Measurements from ENCODE around the gene ANKRD11.

ANKRD11 gene

DNA sequence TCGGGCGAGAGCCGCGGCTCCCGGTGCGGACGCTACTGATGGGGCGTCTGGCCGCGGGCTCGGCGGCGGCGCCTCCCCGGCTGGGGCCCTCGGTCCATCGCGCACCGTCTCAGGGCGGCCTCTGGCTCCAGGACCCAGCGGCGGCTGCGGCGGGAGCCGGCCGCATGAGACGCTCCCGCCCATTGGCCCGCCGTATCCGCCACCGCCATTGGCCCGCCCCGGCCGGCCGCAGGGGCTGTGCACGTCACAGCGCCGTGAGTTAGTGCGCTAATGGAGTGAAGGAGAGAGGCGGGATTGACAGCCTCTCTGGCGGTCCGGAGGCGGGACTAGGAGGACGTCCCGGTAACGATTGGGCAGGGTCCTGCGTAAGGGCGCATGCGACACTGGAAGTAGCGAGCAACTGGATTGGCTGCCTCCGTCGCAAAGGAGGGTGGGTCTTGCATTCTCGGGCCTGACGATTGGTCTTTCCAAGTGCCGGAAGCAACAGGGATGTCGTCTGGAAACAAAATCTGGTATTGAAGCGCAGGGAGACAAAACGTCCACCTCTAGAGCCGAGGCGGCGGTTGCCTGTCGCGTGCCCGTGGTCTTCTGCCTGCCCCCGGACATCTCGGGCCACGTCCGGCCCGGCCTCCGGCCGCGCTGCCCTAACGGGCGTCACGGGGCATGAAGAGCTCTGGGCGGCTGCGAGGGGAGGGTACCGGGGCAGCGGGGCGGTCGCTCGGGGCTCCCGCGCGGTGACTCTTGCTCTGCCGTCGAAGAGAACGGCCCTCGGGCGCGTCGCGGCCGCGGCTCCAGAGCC is at the start of gene ANKRD11:
Gene ANKRD11 (minus strand): TSS at position 123 of the 799 bp plus-strand sequence. CDS start 173,542 bp downstream, outside the sequence.
- peak within 1 kb of the TSS; percentile 83 for H3K27ac ChIP-seq (ENCODE audit: low read depth, low read length)
- peaks cover 45% of the 10 kb centered on the region for H3K79me2 ChIP-seq (ENCODE audit: insufficient read depth, low read length)
- H3K9me3 ChIP-seq (ENCODE audit: insufficient read depth, low read length), result no peaks in the 10 kb centered on the region
- H2AFZ ChIP-seq (ENCODE audit: low read depth, low read length, severe bottlenecking), result peak within 1 kb of the TSS; percentile 15
- H3K4me3 ChIP-seq (ENCODE audit: insufficient read depth, low read length, poor library complexity, severe bottlenecking), result peak within 1 kb of the TSS; percentile 79
- peak within 1 kb of the TSS; percentile 97 for H3K4me2 ChIP-seq (ENCODE audit: low read depth, low read length, poor library complexity, severe bottlenecking)
- H3F3A ChIP-seq (ENCODE audit: insufficient read depth), result peaks cover 25% of the 10 kb centered on the region
- peaks cover 3% of the 10 kb centered on the region; the same call in 1 of the 2 replicates for H3K36me3 ChIP-seq (ENCODE audit: low read length)
- peaks cover 22% of the 10 kb centered on the region for H4K20me1 ChIP-seq (ENCODE audit: low read depth, low read length)
- H3K9ac ChIP-seq (ENCODE audit: low read length), result peak within 1 kb of the TSS; percentile 75
- TF ChIP-seq EZH2phosphoT487 (conservative IDR thresholded peaks at IDR 0.05; ENCODE audit: low read length), result no peak
- TF ChIP-seq, protein P1, sequence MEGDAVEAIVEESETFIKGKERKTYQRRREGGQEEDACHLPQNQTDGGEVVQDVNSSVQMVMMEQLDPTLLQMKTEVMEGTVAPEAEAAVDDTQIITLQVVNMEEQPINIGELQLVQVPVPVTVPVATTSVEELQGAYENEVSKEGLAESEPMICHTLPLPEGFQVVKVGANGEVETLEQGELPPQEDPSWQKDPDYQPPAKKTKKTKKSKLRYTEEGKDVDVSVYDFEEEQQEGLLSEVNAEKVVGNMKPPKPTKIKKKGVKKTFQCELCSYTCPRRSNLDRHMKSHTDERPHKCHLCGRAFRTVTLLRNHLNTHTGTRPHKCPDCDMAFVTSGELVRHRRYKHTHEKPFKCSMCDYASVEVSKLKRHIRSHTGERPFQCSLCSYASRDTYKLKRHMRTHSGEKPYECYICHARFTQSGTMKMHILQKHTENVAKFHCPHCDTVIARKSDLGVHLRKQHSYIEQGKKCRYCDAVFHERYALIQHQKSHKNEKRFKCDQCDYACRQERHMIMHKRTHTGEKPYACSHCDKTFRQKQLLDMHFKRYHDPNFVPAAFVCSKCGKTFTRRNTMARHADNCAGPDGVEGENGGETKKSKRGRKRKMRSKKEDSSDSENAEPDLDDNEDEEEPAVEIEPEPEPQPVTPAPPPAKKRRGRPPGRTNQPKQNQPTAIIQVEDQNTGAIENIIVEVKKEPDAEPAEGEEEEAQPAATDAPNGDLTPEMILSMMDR (IDR thresholded peaks at IDR 0.05; ENCODE audit: insufficient read depth, low read length, poor library complexity, severe bottlenecking), result no peak
- H3K27me3 ChIP-seq (ENCODE audit: low read length), result no peaks in the 10 kb centered on the region
- H3K9me2 ChIP-seq (replicated peaks; ENCODE audit: insufficient read depth, low read length), result no peaks in the 10 kb centered on the region

DNA sequence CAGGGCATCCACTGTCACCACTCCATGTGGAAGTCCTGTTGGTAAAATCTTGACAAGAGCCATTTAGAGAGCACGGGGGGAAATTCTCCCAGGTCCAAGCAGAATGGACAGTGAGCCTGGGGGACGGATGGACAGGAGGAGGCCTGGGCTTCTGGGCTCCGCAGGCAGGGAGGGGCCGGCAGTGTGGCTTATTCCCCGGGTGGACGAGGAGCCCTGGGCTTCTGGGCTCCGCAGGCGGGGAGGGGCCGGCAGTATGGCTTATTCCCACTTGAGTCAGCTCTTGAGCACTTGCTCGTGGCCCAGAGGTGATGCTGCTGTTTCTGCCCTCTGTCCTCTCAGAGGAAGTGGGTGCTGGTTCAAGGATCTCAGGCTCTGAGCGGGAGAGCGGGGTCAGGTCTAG is 47.9 kb upstream of the ANKRD11 start:
- H2AFZ ChIP-seq (ENCODE audit: low read depth, low read length, severe bottlenecking), result no peak overlapping the region
- no peaks in the 10 kb centered on the region for H3K9me3 ChIP-seq (ENCODE audit: insufficient read depth, low read length)
- no peaks in the 10 kb centered on the region for H3K27me3 ChIP-seq (ENCODE audit: low read length)
- no peaks in the 10 kb centered on the region for H4K20me1 ChIP-seq (ENCODE audit: low read depth, low read length)
- no peak for TF ChIP-seq EZH2phosphoT487 (conservative IDR thresholded peaks at IDR 0.05; ENCODE audit: low read length)
- TF ChIP-seq, protein P1 (IDR thresholded peaks at IDR 0.05; ENCODE audit: insufficient read depth, low read length, poor library complexity, severe bottlenecking), result no peak
- H3F3A ChIP-seq (ENCODE audit: insufficient read depth), result no peaks in the 10 kb centered on the region
- no peak overlapping the region for H3K27ac ChIP-seq (ENCODE audit: low read depth, low read length)
- H3K4me3 ChIP-seq (ENCODE audit: insufficient read depth, low read length, poor library complexity, severe bottlenecking), result no peak overlapping the region
- H3K4me2 ChIP-seq (ENCODE audit: low read depth, low read length, poor library complexity, severe bottlenecking), result no peak overlapping the region
- H3K9me2 ChIP-seq (replicated peaks; ENCODE audit: insufficient read depth, low read length), result no peaks in the 10 kb centered on the region
- no peak overlapping the region for H3K9ac ChIP-seq (ENCODE audit: low read length)
- H3K79me2 ChIP-seq (ENCODE audit: insufficient read depth, low read length), result no peaks in the 10 kb centered on the region
- H3K36me3 ChIP-seq (ENCODE audit: low read length), result no peaks in the 10 kb centered on the region

DNA sequence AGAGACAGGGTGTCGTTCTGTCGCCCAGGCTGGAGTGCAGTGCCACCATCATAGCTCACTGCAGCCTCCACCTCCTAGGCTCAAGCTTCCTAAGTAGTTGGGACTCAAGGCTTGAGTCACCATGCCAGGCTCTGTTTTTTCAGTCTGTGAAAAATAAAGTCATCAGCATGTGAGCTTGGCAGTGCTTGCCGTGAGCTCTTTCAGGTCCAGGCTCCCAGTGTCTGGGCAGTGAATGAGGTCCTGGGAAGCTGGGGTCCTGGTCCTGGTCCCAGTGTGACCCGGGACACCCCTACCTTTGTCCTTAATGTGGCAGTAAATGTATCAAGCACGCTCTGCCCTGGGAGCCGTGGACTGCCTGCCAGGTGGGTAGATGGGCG is 47.2 kb upstream of the ANKRD11 start:
- no peaks in the 10 kb centered on the region for H3F3A ChIP-seq (ENCODE audit: insufficient read depth)
- no peak overlapping the region for H3K4me2 ChIP-seq (ENCODE audit: low read depth, low read length, poor library complexity, severe bottlenecking)
- H3K9me2 ChIP-seq (replicated peaks; ENCODE audit: insufficient read depth, low read length), result no peaks in the 10 kb centered on the region
- H3K4me3 ChIP-seq (ENCODE audit: insufficient read depth, low read length, poor library complexity, severe bottlenecking), result no peak overlapping the region
- H3K9ac ChIP-seq (ENCODE audit: low read length), result no peak overlapping the region
- H3K27me3 ChIP-seq (ENCODE audit: low read length), result no peaks in the 10 kb centered on the region
- H2AFZ ChIP-seq (ENCODE audit: low read depth, low read length, severe bottlenecking), result no peak overlapping the region
- H3K9me3 ChIP-seq (ENCODE audit: insufficient read depth, low read length), result no peaks in the 10 kb centered on the region
- H4K20me1 ChIP-seq (ENCODE audit: low read depth, low read length), result no peaks in the 10 kb centered on the region
- H3K36me3 ChIP-seq (ENCODE audit: low read length), result no peaks in the 10 kb centered on the region
- H3K27ac ChIP-seq (ENCODE audit: low read depth, low read length), result no peak overlapping the region
- TF ChIP-seq EZH2phosphoT487 (conservative IDR thresholded peaks at IDR 0.05; ENCODE audit: low read length), result no peak
- TF ChIP-seq, protein P1 (IDR thresholded peaks at IDR 0.05; ENCODE audit: insufficient read depth, low read length, poor library complexity, severe bottlenecking), result no peak
- H3K79me2 ChIP-seq (ENCODE audit: insufficient read depth, low read length), result no peaks in the 10 kb centered on the region

Data from SU-DHL-6 (cell line).